Measurements from ENCODE around the gene TMEM201.
A peak's percentile ranks its signal among the peaks of the same experiment; 100 is the strongest.

TMEM201 gene

DNA sequence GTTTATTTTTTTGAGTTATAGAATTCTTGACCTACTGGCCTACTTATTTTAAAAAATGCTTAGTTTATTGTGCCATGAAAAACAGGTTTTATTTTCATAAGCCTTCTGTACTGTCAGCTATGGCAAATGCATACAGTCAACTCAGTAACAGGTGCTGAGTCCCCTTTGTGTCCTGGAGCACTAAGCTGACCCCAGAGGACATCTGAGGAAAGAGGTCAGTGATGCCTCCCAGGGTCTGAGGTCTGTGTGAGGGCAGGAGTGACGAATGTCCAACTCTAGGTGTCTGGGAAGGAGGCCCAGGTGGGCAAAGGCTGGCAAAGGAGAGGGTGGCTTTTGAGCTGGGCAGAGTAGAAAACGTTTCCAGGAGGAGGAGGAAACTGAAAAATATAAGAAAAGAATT, 7.8 kb upstream of the TMEM201 start:
- no peak for DNase-seq

GRCh38 chr1:9586147-9586766, 2.5 kb upstream of the TMEM201 start:
- DNase-seq, result no peak

GRCh38 chr1:9589144-9589718, 520 bp downstream of the TMEM201 start:
- DNase-seq, result no peak

GRCh38 chr1:9589719-9590157, 1.0 kb downstream of the TMEM201 start:
- no peak for DNase-seq

DNA sequence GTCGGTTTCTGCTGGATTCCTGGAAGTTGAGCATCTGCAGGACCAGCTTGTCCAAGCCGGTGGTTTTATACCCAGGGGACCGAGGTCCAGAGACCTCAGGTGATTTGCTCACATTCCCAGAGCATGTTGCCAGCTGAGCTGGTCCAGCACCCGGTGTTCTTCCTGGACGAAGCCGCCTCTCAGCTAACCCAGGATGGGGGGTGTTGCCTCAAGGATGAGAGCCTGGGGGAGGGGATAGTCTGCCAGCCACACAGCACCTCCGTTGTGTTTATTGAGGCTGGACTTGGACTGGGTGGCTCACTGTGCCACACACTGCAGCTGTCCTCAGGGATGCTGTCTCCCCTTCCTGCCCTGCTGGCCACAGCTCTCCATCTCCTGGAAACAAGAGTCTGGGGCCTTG, 1.5 kb downstream of the TMEM201 start:
- no peak for DNase-seq

GRCh38 chr1:9590945-9591668, 2.4 kb downstream of the TMEM201 start:
- DNase-seq, result no peak

DNA sequence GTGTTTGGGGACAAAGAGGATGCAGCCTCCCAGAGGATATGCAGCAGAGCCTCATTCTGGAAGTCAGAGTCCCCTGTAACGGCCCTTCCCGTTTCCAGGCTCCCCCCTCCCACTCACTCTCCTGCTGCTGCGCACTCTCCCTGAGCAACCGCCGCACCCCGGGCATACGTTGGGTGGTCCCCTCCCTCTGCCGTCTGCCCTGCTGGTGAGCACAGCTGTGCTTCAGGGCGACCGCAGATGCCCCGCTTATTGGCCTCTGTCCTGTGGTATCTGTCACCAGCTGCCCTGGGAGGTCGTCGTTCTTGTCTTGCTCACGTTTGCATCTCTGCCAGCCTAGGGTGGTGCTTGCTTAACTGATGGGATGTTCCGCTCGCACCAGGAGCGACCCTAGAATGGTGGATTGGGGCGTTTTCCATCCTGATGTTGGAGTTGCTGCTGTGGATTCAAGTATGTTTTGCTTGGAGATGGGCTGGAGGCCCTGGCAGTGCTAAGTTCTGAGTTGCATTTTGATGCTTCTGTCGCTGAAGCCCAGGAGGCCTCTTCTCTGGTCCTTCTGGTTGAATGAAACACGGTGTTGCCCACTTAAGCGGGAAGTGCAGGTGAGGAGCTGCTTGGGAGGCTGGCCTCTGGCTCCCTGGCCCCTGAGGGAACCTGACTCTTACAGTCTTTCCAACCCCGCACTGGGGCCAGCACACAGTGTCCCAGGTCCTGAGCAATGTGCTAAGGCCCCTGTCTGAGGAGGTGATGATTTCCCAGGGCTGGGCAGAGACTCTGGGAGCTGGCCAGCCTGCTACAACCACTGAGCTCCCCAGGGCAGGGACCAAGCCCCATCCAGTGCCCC, 3.2 kb downstream of the TMEM201 start:
- no peak for DNase-seq

DNA sequence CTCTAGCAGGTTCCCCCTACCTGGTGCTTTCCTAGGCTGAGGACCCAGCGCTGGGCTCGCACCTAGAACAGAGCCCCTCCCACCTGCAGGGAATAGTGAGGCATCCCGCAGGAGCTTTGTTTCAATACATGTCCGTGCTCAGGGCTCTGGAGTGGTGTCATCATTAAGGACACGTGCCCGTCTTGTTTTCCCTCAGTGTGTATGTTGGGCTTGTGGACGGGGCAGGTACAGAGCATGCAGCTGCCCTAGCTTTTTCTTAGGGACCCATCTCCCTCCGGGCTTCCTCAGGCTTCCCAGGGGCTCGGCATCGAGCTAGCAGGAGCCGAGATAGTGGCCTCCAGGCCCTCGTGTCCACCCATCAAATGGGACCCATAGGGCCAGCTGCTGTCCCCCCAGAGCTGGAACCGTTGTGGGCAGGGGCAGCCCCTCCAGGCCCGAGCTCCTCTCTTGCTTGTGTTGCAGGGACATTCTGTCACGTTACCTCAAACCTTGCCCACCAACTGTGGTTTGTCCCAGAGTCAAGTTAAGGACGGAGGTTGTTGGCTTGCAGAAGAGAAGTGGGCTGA, 3.9 kb downstream of the TMEM201 start:
- no peak for DNase-seq

DNA sequence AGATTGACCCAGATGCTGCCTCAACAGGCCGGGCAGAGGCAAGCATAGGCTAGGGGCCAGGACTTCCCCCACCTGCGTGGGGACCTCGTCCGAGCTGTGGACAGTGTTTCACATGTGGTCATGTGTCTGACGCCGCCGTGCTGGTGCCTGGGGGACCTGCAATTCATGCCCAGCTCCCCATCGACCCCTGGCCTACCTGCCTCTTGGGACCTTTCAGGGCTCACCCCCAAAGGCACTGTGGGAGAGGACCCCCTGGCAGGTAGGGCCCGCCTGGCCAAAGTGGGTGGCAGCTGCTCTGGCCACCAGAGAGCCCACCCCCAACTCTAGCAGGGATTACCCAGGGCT, 4.4 kb downstream of the TMEM201 start:
- no peak for DNase-seq

DNA sequence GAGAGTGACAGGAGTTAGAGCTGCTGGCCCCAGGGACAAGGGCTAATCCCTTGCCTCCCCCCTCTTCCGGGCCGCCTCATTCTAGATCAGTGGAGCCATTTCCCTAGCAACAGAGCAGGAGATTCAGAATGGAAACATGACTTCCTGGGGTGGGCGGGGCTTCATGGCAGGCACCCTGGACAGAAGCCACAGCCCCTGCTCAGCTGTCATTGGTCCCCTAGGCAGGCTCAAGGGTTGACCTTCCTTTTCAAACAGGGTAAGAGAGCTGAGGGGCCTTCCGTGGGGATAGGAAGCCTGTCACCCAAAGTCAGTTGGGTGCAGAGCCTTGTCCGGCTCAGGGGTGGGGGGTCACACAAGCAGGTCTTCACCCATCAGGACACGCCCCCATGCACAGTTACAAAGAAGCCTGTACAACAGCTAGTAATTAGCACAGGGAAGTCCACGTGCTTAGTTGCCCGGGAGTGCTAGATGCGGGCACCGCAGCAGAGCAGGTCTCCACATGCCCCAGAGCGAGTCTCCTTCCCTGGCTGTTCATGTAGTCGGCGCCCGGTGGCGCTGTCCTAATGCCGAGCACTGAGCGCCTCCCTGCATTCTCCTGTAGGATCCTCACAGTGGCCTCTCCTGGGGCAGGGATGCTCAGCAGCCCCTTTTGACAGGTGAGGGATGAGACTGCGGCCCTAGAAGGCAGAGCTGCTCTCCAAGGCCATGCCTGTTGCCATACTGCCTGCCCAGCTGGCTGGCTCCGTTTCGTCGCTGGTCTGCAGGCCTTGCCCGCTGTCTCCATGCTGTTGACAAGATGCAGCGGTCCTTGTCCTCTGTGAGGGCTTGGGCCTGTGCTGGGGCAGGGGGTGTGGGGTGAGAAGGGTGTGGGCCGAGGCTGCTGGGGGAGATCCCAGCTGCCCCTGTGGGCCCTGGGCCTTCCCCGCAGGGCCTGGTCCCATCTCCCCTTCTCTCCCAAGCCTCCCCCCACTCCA, 5.1 kb downstream of the TMEM201 start:
- peak; percentile 68 for DNase-seq

GRCh38 chr1:9594471-9595155, 5.9 kb downstream of the TMEM201 start:
- no peak for DNase-seq

- no peak for DNase-seq
These were observed 6.7 kb downstream of the TMEM201 start for GRCh38 chr1:9595156-9595967.

- DNase-seq, result no peak
These were observed 7.2 kb downstream of the TMEM201 start for GRCh38 chr1:9595968-9596340.

- DNase-seq, result no peak
These were observed 7.9 kb downstream of the TMEM201 start for GRCh38 chr1:9596415-9597123.

GRCh38 chr1:9597361-9598315, 8.9 kb downstream of the TMEM201 start:
- no peak for DNase-seq

DNA sequence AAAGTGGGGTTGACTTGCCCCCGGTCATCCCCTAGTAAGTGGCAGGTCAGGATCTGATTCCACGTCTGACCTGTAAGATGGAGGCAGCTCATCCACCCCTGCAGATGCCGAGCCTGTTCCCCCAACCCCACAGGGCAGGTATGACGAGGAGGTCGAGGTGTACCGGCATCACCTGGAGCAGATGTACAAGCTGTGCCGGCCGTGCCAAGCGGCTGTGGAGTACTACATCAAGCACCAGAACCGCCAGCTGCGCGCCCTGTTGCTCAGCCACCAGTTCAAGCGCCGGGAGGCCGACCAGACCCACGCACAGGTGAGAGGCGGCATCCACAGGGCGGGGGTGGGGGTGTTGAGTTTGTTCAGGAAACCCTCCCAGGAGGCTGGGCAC, 9.6 kb downstream of the TMEM201 start:
- DNase-seq, result no peak

GRCh38 chr1:9599741-9600140, 11.0 kb downstream of the TMEM201 start:
- no peak for DNase-seq
